ENCODE data around the gene PDZRN4. TPM values are rescaled to one million over a fixed set of nuclear protein-coding genes. Genes with fewer than 3 reads are reported as not detected.

The PDZRN4 gene
- total RNA-seq, 1 experiment from 2014 or later = not detected

GRCh38 chr12:41362510-41362909 is 174.4 kb downstream of the PDZRN4 start:
- TF ChIP-seq CTCF (IDR thresholded peaks at IDR 0.05; ENCODE audit: unreplicated experiment) = no peak
- DNase-seq = no peak
- CTCF ChIA-PET = interaction anchor here (0.6 kb wide), 1 partner anchor 633 kb away, joined by 3 read pairs; no protein-coding TSS in a partner anchor
- no TSS peak for BruUV-seq (replicated peaks)
- Mint-ChIP-seq H3K36me3 (ENCODE audit: insufficient read depth, unreplicated experiment) (no peaks in the 10 kb centered on the region), H3K27ac (ENCODE audit: unreplicated experiment) (no peak overlapping the region), H3K4me3 (ENCODE audit: low read depth, unreplicated experiment) (no peak overlapping the region), H3K9me3 (ENCODE audit: low read depth, unreplicated experiment) (no peaks in the 10 kb centered on the region), H3K27me3 (ENCODE audit: unreplicated experiment) (no peaks in the 10 kb centered on the region), H3K4me1 (ENCODE audit: low read depth, unreplicated experiment) (no peaks in the 10 kb centered on the region)
- intact Hi-C loops (cut with micrococcal nuclease; ENCODE audit: unreplicated experiment) = loop anchor here (10.0 kb wide), 1 partner anchor 88 kb away; no protein-coding TSS in a partner anchor

GRCh38 chr12:41362931-41363330 is 174.8 kb downstream of the PDZRN4 start:
- intact Hi-C loops (cut with micrococcal nuclease; ENCODE audit: unreplicated experiment) = loop anchor here (10.0 kb wide), 1 partner anchor 88 kb away; no protein-coding TSS in a partner anchor
- DNase-seq = no peak
- no peaks in the 10 kb centered on the region for H3K9me3 Mint-ChIP-seq (ENCODE audit: low read depth, unreplicated experiment)
- H3K27ac Mint-ChIP-seq (ENCODE audit: unreplicated experiment) = no peak overlapping the region
- H3K27me3 Mint-ChIP-seq (ENCODE audit: unreplicated experiment) = no peaks in the 10 kb centered on the region
- no peaks in the 10 kb centered on the region for H3K36me3 Mint-ChIP-seq (ENCODE audit: insufficient read depth, unreplicated experiment)
- no peaks in the 10 kb centered on the region for H3K4me1 Mint-ChIP-seq (ENCODE audit: low read depth, unreplicated experiment)
- no TSS peak for BruUV-seq (replicated peaks)
- no peak for TF ChIP-seq CTCF (IDR thresholded peaks at IDR 0.05; ENCODE audit: unreplicated experiment)
- no peak overlapping the region for H3K4me3 Mint-ChIP-seq (ENCODE audit: low read depth, unreplicated experiment)
- CTCF ChIA-PET = interaction anchor here (0.6 kb wide), 1 partner anchor 633 kb away, joined by 3 read pairs; no protein-coding TSS in a partner anchor

- no peak overlapping the region for H3K4me3 Mint-ChIP-seq (ENCODE audit: low read depth, unreplicated experiment)
- TF ChIP-seq CTCF (IDR thresholded peaks at IDR 0.05; ENCODE audit: unreplicated experiment) = no peak
- H3K36me3 Mint-ChIP-seq (ENCODE audit: insufficient read depth, unreplicated experiment) = no peaks in the 10 kb centered on the region
- peaks cover 2% of the 10 kb centered on the region for H3K9me3 Mint-ChIP-seq (ENCODE audit: low read depth, unreplicated experiment)
- DNase-seq = no peak
- intact Hi-C loops (cut with micrococcal nuclease; ENCODE audit: unreplicated experiment) = loop anchor here (10.0 kb wide), 1 partner anchor 89 kb away; no protein-coding TSS in a partner anchor
- no peaks in the 10 kb centered on the region for H3K4me1 Mint-ChIP-seq (ENCODE audit: low read depth, unreplicated experiment)
- CTCF ChIA-PET = no interaction called here
- no peaks in the 10 kb centered on the region for H3K27me3 Mint-ChIP-seq (ENCODE audit: unreplicated experiment)
- no TSS peak for BruUV-seq (replicated peaks)
- no peak overlapping the region for H3K27ac Mint-ChIP-seq (ENCODE audit: unreplicated experiment)
Measured at GRCh38 chr12:41364211-41364610, 176.1 kb downstream of the PDZRN4 start.

GRCh38 chr12:41365653-41366171 is 177.6 kb downstream of the PDZRN4 start:
- no peaks in the 10 kb centered on the region for H3K4me1 Mint-ChIP-seq (ENCODE audit: low read depth, unreplicated experiment)
- H3K27ac Mint-ChIP-seq (ENCODE audit: unreplicated experiment) = no peak overlapping the region
- H3K9me3 Mint-ChIP-seq (ENCODE audit: low read depth, unreplicated experiment) = peaks cover 2% of the 10 kb centered on the region
- TF ChIP-seq CTCF (IDR thresholded peaks at IDR 0.05; ENCODE audit: unreplicated experiment) = no peak
- no peak for DNase-seq
- CTCF ChIA-PET = no interaction called here
- BruUV-seq (replicated peaks) = no TSS peak
- no peak overlapping the region for H3K4me3 Mint-ChIP-seq (ENCODE audit: low read depth, unreplicated experiment)
- H3K27me3 Mint-ChIP-seq (ENCODE audit: unreplicated experiment) = no peaks in the 10 kb centered on the region
- intact Hi-C loops (cut with micrococcal nuclease; ENCODE audit: unreplicated experiment) = loop anchor here (10.0 kb wide), 1 partner anchor 91 kb away; no protein-coding TSS in a partner anchor
- H3K36me3 Mint-ChIP-seq (ENCODE audit: insufficient read depth, unreplicated experiment) = no peaks in the 10 kb centered on the region
